Peyer's patch (tissue), 4 donors: ENCODE data around the gene WWOX.

Experiments used
- CTCF ChIP-seq, 6 experiments: fragments of 450-650 bp in 4 of 6; fragments of 200-600 bp in 2 of 6; sonication (generic) in 1 of 6; IDR thresholded peaks; one replicate each; pipeline ENCODE4 v1.5.1; 2017 to 2019; ENCODE audit warnings: antibody characterized with exemption in 6 of 6, mild to moderate bottlenecking in 3 of 6, moderate library complexity in 1 of 6
- POLR2A ChIP-seq, 2 donors: fragments of 450-650 bp; IDR thresholded peaks; one replicate each; pipeline ENCODE4 v1.5.1; 2017; ENCODE audit warnings: antibody characterized with exemption in 2 of 2, mild to moderate bottlenecking in 2 of 2, moderate library complexity in 2 of 2

DNA sequence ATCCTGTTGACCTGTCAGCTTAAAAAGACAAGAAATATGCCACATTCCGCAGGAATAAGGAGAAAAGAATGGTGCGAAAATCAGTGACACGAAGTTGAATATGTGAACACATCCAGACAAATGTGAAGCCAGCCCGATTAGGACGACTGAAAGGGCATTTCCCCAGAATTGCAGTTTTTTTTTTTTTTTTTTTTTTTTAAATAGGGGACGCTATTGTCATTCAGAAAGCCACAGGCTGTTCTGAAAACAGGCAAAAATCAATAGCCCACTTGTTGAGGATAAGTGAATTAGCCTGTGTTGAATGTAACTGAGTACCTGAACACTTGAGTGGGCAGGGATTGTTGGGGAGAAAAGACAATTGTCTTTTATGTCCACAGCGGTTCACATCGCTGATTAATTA is 507.1 kb downstream of the WWOX start:
- TF ChIP-seq CTCF (IDR thresholded peaks at IDR 0.05): no peak
- no peak for TF ChIP-seq POLR2A (IDR thresholded peaks at IDR 0.05)
